NCI-H146 treated with DMSO at 0.1 percent for 48 hours (cell line): ENCODE results near the gene MAP6.
A peak's percentile ranks its signal among the peaks of the same experiment; 100 is the strongest.
"Not testable (repeated sequence)": the region's sequence is repeated elsewhere in the genome, so short reads cannot be mapped to it uniquely, and the experiment has no call there.

Source experiments
- DNase-seq: peaks from one replicate; lab custom pipeline; 2025; ENCODE audit not compliant: unreplicated experiment; lab: John Stamatoyannopoulos, UW

MAP6 gene

GRCh38 chr11:75593286-75593915 lies 75.4 kb downstream of the MAP6 start:
- DNase-seq = peak; percentile 44

GRCh38 chr11:75592715-75593114 lies 76.1 kb downstream of the MAP6 start:
- peak; percentile 68 for DNase-seq

GRCh38 chr11:75591966-75592365 lies 76.9 kb downstream of the MAP6 start:
- DNase-seq = no peak

DNA sequence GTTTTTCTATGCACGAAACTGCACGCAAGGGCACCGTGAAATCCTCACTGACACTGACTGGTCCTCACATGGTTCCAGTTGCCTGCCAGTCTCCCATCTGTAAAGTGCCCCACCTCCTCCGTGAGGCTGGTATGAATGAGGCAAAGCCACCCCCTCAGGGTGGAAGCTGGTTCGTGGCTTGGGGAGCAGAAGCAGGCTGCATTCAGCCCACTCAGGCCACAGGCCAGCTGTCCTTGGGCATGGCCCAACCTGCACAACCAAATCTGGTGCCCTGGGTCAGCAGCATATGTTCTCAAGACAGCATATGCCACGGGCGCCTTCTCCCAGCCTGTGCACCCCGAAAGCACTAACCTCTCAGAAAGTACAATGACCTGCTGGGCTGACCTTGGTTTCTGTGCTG lies 77.5 kb downstream of the MAP6 start:
- no peak for DNase-seq

DNA sequence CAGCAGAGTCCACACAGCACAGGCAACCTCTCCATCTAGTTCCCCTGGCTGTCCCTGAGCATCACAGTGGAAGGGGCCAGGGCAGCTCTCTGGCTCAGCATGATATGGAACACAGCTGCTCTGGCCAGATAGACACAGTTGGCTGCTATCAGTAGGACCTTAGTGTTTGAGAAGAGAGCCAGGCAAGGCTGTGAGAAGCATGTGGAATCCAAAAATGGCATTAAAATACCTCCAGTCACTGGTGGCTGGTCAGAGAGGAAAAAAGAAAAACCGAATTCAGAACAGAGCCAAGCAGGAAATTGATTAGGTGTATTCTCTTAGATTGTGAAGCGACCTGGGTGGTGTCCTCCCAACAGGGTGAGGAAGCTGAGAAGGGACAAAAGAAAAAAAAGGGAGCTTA lies 78.9 kb downstream of the MAP6 start:
- no peak for DNase-seq

GRCh38 chr11:75589051-75589450 lies 79.8 kb downstream of the MAP6 start:
- DNase-seq = no peak

GRCh38 chr11:75588051-75588481 lies 80.8 kb downstream of the MAP6 start:
- no peak for DNase-seq

GRCh38 chr11:75586395-75586794 lies 82.4 kb downstream of the MAP6 start:
- no peak for DNase-seq

- no peak for DNase-seq
Observed at GRCh38 chr11:75585293-75585670, 83.6 kb downstream of the MAP6 start.

GRCh38 chr11:75584659-75585292 lies 84.1 kb downstream of the MAP6 start:
- not testable (repeated sequence) for DNase-seq

DNA sequence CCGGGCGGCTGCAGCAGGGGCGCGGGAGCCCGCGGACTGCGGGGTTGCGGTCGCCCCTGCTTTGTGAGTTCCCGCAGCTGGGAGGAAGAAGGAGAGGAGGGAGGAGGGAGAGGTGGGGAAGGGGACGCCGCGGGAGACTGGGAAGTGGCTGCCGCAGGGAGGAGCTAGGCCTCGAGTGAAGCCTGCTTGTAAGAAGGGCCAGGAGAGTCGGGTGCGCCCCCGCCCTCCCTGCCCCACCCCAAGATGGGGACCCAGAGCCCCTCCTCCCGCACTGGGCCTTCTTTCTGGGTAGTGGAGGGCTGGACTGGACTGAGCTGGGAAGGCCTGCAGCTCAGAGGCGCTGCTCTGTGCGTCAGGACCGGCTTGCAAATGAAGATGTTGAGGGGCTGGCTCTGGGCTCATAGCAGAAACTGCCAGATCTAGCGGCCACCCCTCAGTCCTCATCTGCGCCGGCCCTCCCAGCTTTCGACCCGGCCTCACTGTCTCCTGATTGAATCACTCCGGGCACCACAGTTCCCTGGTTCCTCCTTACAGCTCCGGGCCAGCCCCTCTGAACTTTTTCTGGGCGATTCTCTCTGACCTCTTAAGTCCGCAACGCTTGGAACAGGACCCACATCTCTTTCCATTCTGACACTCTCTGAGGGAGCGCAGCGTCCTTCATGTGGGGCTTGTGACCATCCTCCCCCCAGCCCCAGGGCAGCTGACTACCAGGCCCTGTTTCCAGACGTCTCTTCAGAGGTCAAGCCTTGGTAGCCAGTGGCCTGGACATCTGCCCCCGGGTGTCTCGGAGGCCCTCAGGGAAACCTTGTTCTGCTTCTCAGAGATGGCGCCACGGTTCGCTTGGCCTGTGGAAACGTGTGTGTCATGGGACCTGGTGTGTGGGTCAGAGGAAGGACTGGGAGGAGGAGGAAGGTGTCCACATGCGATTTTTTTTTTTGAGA lies 84.8 kb downstream of the MAP6 start:
- peak; percentile 37 for DNase-seq

- peak; percentile 34 for DNase-seq
Observed at GRCh38 chr11:75582895-75583717, 85.7 kb downstream of the MAP6 start.

GRCh38 chr11:75582506-75582894 lies 86.3 kb downstream of the MAP6 start:
- no peak for DNase-seq

- DNase-seq = no peak
Observed at GRCh38 chr11:75579841-75580240, 89.0 kb downstream of the MAP6 start.

- no peak for DNase-seq
Observed at GRCh38 chr11:75578977-75579376, 89.9 kb downstream of the MAP6 start.

- DNase-seq = no peak
Observed at GRCh38 chr11:75577207-75577606, 91.6 kb downstream of the MAP6 start.

DNA sequence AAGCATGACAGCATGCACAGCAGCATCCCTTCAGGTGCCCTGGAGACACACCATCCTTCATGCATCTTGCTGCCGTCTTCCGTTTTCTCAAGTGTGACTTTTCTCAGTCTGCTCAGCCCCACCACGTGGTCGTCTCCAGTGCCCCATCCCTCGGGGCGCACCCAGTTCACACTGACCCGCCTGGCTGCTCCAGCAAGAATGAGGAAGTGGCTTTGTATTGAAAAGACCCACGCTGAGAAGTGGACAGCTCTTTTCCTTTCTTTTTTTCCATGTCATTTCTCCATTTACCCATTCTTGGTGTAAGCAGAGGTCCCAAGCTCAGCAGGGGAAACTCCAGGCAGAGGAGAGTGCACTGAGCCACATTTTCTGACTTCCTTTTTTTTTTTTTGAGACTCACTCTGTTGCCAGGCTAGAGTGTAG lies 92.3 kb downstream of the MAP6 start:
- no peak for DNase-seq

- DNase-seq = no peak
Observed at GRCh38 chr11:75576017-75576416, 92.8 kb downstream of the MAP6 start.

GRCh38 chr11:75574698-75575602 lies 93.9 kb downstream of the MAP6 start:
- DNase-seq = no peak

GRCh38 chr11:75572744-75573143 lies 96.1 kb downstream of the MAP6 start:
- DNase-seq = no peak
